Glutamatergic neuron (in vitro differentiated cells): ENCODE measurements around the gene MUC5AC. TPM values are rescaled to one million over a fixed set of nuclear protein-coding genes. Genes with fewer than 3 reads are reported as not detected.

Experiments used
- DNase-seq: peaks from one replicate; pipeline ENCODE4 v3.0.0; 2022
- H3K27ac Mint-ChIP-seq: one replicate; pipeline ENCODE4 v1.8.0; 2020; ENCODE audit warnings: mild to moderate bottlenecking, mixed read lengths, inconsistent platforms; ENCODE audit not compliant: unreplicated experiment
- H3K27me3 Mint-ChIP-seq: one replicate; pipeline ENCODE4 v1.8.0; 2020; ENCODE audit warnings: mild to moderate bottlenecking, moderate library complexity, mixed read lengths, inconsistent platforms; ENCODE audit not compliant: unreplicated experiment
- H3K36me3 Mint-ChIP-seq: one replicate; pipeline ENCODE4 v1.8.0; 2020; ENCODE audit warnings: mild to moderate bottlenecking, mixed read lengths, inconsistent platforms; ENCODE audit not compliant: unreplicated experiment
- H3K4me1 Mint-ChIP-seq: one replicate; pipeline ENCODE4 v1.8.0; 2020; ENCODE audit warnings: mild to moderate bottlenecking, low read depth, mixed read lengths, inconsistent platforms; ENCODE audit not compliant: unreplicated experiment
- H3K4me3 Mint-ChIP-seq: one replicate; pipeline ENCODE4 v1.8.0; 2020; ENCODE audit warnings: mild to moderate bottlenecking, mixed read lengths, inconsistent platforms; ENCODE audit not compliant: unreplicated experiment
- H3K9me3 Mint-ChIP-seq: one replicate; pipeline ENCODE4 v1.8.0; 2020; ENCODE audit warnings: mild to moderate bottlenecking, moderate library complexity, mixed read lengths, inconsistent platforms; ENCODE audit not compliant: unreplicated experiment
- total RNA-seq: library from RNA; stranded (reverse); fragmentation: NEBNext Ultra II Directional; extraction: Animal tissue kit (Norgen Biotek cat#: 25700); gene quantifications from one replicate; pipeline ENCODE4 v1.2.1, GENCODE V29; 2021; ENCODE audit not compliant: unreplicated experiment
- TF ChIP-seq, protein P1 (sequence below): fragments of 200-600 bp; sonication (generic); IDR thresholded peaks from one replicate; pipeline ENCODE4 v1.5.0; 2021; ENCODE audit not compliant: partially characterized antibody, unreplicated experiment

Gene MUC5AC
- total RNA-seq, 1 donor from 2014 or later = not detected

DNA sequence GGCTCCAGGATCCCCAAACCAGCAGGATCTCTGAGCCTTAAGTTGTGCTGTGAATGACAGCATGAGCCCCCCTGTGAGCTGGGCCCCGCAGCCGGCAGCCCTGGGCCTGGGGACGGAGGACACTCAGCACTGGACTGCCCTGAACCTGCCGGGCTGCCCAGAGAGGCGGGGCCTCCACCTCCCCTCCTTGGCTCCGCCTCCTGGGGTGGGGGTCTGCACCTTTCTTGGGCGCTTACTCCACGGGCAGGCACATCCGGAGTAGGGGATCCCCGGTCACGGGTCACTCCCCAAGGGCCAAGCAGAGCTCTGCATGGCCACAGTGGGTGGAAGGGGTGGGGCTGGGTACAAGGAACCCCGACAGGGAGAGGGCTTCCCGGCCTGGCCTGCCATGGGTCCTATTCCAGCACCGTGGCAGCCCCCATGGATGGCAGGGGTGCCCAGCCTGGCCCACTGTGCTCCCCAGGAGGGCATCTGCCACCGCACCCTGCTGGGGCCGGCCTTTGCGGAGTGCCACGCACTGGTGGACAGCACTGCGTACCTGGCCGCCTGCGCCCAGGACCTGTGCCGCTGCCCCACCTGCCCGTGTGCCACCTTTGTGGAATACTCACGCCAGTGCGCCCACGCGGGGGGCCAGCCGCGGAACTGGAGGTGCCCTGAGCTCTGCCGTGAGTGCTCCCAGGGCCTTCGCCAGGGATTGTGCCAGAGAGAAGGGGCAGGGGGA is 70.5 kb downstream of the MUC5AC start:
- TF ChIP-seq, protein P1, sequence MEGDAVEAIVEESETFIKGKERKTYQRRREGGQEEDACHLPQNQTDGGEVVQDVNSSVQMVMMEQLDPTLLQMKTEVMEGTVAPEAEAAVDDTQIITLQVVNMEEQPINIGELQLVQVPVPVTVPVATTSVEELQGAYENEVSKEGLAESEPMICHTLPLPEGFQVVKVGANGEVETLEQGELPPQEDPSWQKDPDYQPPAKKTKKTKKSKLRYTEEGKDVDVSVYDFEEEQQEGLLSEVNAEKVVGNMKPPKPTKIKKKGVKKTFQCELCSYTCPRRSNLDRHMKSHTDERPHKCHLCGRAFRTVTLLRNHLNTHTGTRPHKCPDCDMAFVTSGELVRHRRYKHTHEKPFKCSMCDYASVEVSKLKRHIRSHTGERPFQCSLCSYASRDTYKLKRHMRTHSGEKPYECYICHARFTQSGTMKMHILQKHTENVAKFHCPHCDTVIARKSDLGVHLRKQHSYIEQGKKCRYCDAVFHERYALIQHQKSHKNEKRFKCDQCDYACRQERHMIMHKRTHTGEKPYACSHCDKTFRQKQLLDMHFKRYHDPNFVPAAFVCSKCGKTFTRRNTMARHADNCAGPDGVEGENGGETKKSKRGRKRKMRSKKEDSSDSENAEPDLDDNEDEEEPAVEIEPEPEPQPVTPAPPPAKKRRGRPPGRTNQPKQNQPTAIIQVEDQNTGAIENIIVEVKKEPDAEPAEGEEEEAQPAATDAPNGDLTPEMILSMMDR = no peak
- peak; percentile 20 for DNase-seq
- no peak overlapping the region for H3K4me3 Mint-ChIP-seq
- no peaks in the 10 kb centered on the region for H3K36me3 Mint-ChIP-seq
- no peak overlapping the region for H3K27ac Mint-ChIP-seq
- H3K9me3 Mint-ChIP-seq = no peaks in the 10 kb centered on the region
- H3K27me3 Mint-ChIP-seq = no peaks in the 10 kb centered on the region
- H3K4me1 Mint-ChIP-seq = no peaks in the 10 kb centered on the region

DNA sequence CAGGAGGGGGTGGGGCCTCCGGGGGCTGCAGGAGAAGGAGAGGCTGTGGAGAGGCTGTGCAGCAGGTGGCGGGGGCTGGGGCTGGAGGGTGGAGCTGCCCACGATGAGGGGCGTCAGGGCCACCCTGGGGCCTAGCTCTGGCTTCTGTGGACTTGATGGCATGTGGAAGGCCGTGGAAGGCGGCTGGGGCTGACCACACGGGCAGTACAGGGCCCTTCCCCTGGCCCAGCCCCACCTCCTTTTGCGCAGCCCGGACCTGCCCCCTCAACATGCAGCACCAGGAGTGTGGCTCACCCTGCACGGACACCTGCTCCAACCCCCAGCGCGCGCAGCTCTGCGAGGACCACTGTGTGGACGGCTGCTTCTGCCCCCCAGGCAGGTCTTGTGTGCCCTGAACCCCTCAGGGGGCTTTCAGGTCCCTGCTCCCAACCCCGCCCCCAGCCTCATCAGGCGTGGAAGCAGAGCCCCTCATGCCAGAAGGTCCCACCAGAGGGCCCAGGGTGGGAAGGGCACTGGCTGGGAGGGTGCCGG is 71.2 kb downstream of the MUC5AC start:
- peak; percentile 15 for DNase-seq
- Mint-ChIP-seq H3K36me3 (no peaks in the 10 kb centered on the region), H3K9me3 (no peaks in the 10 kb centered on the region), H3K4me1 (no peaks in the 10 kb centered on the region), H3K4me3 (no peak overlapping the region), H3K27me3 (no peaks in the 10 kb centered on the region), H3K27ac (no peak overlapping the region)
- TF ChIP-seq, protein P1 = no peak

DNA sequence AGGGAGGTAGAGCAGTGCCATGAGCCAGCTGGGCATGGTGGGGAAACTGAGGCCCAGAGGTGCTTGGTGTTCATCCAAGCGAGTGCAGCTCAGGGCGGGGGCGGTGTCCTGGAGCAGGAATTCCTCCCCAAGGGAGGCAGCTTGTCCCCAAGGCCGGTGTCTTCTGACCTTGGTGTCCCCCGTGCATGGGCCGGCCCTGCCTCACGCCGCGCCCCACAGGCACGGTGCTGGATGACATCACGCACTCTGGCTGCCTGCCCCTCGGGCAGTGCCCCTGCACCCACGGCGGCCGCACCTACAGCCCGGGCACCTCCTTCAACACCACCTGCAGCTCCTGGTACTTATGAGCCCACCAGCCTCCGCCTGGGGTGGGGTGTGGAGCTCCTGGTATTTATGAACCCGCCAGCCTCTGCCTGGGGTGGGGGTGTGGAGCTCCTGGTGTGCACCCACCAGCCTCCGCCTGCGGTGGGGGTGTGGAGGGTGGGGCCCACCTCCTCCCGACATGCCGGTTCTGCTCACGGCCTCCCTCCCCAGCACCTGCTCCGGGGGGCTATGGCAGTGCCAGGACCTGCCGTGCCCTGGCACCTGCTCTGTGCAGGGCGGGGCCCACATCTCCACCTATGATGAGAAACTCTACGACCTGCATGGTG is 71.8 kb downstream of the MUC5AC start:
- no peak overlapping the region for H3K27ac Mint-ChIP-seq
- TF ChIP-seq, protein P1 = no peak
- H3K27me3 Mint-ChIP-seq = no peaks in the 10 kb centered on the region
- peak; percentile 14 for DNase-seq
- H3K4me1 Mint-ChIP-seq = no peaks in the 10 kb centered on the region
- no peaks in the 10 kb centered on the region for H3K36me3 Mint-ChIP-seq
- H3K9me3 Mint-ChIP-seq = no peaks in the 10 kb centered on the region
- no peak overlapping the region for H3K4me3 Mint-ChIP-seq

DNA sequence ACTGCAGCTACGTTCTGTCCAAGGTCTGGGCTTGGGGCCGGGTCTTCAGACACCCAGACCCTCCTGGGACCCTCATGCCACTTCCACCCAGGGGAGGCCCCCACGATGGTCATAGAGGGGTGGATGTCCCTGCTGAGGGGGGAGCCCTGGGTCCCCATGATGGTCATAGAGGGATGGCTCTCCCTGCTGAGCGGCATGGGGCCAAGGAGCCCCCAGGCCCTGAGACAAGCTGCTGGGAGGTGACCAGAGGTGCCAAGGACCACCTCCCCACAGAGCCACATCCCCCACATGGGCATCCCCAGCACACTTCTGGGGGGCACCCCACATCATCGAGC is 72.3 kb downstream of the MUC5AC start:
- Mint-ChIP-seq H3K9me3 (no peaks in the 10 kb centered on the region), H3K4me1 (no peaks in the 10 kb centered on the region), H3K27me3 (no peaks in the 10 kb centered on the region), H3K27ac (no peak overlapping the region), H3K36me3 (no peaks in the 10 kb centered on the region), H3K4me3 (no peak overlapping the region)
- TF ChIP-seq, protein P1 = no peak
- DNase-seq = no peak
